HG02938 (cell line): ENCODE results near the gene TBC1D3B.
"Not testable (repeated sequence)": the region's sequence is repeated elsewhere in the genome, so short reads cannot be mapped to it uniquely, and the experiment has no call there.

ENCODE experiments used
- ATAC-seq: cut with Tn5 transposase; IDR thresholded peaks from one replicate; pipeline ENCODE4 v1.9.1; 2021; ENCODE audit warnings: mild to moderate bottlenecking, moderate library complexity; ENCODE audit not compliant: unreplicated experiment

TBC1D3B gene

GRCh38 chr17:36131931-36132330, 44.5 kb downstream of the TBC1D3B start:
- ATAC-seq: no peak

- no peak for ATAC-seq
Measured at GRCh38 chr17:36131421-36131820, 45.0 kb downstream of the TBC1D3B start.

- ATAC-seq: no peak
Measured at GRCh38 chr17:36130346-36130745, 46.1 kb downstream of the TBC1D3B start.

GRCh38 chr17:36129616-36130015, 46.8 kb downstream of the TBC1D3B start:
- ATAC-seq: no peak

- no peak for ATAC-seq
Measured at GRCh38 chr17:36128411-36128978, 47.9 kb downstream of the TBC1D3B start.

GRCh38 chr17:36127911-36128310, 48.5 kb downstream of the TBC1D3B start:
- ATAC-seq: no peak

- ATAC-seq: peak; percentile 54
Measured at GRCh38 chr17:36127199-36127893, 49.1 kb downstream of the TBC1D3B start.

GRCh38 chr17:36124879-36125824, 51.3 kb downstream of the TBC1D3B start:
- ATAC-seq: no peak

- no peak for ATAC-seq
Measured at GRCh38 chr17:36123431-36123830, 53.0 kb downstream of the TBC1D3B start.

GRCh38 chr17:36121099-36121498, 55.3 kb downstream of the TBC1D3B start:
- not testable (repeated sequence) for ATAC-seq

GRCh38 chr17:36120221-36120620, 56.2 kb downstream of the TBC1D3B start:
- ATAC-seq: no peak

GRCh38 chr17:36118477-36119353, 57.7 kb downstream of the TBC1D3B start:
- no peak for ATAC-seq

- no peak for ATAC-seq
Measured at GRCh38 chr17:36117505-36118382, 58.7 kb downstream of the TBC1D3B start.
